Neutrophil (primary cell): ENCODE measurements around the gene PCDH1.

Experiments
- H3K27ac ChIP-seq: fragments of 200-600 bp; sonication (generic); 2 replicates; pipeline ENCODE4 v1.5.1; 2016; ENCODE audit warnings: mild to moderate bottlenecking, moderate library complexity
- H3K27me3 ChIP-seq: fragments of 200-600 bp; sonication (generic); 2 replicates; pipeline ENCODE4 v1.6.0; 2016; ENCODE audit warnings: mild to moderate bottlenecking
- H3K36me3 ChIP-seq: fragments of 200-600 bp; sonication (generic); 2 replicates; pipeline ENCODE4 v1.5.1; 2017
- H3K4me1 ChIP-seq, 2 experiments: fragments of 200-600 bp in 1 of 2; sonication (generic) in 1 of 2; 1 replicate in 1 of 2; 2 replicates in 1 of 2; pipeline versions ENCODE4 v1.5.1 to v1.6.1; 2013 to 2016; ENCODE audit warnings: low read depth in 1 of 2, low read length in 1 of 2, mild to moderate bottlenecking in 1 of 2, moderate library complexity in 1 of 2; ENCODE audit not compliant: control insufficient read depth in 1 of 2, insufficient read depth in 1 of 2
- H3K4me3 ChIP-seq, 2 experiments: fragments of 200-600 bp in 1 of 2; sonication (generic) in 1 of 2; 1 replicate in 1 of 2; 2 replicates in 1 of 2; pipeline ENCODE4 v1.5.1; 2013 to 2016; ENCODE audit warnings: low read depth in 1 of 2, low read length in 1 of 2, mild to moderate bottlenecking in 1 of 2, moderate library complexity in 1 of 2
- H3K9me3 ChIP-seq: fragments of 200-600 bp; sonication (generic); 2 replicates; pipeline ENCODE4 v1.5.1; 2016
- TF ChIP-seq, protein P1 (sequence below): fragments of 200-600 bp; sonication (generic); IDR thresholded peaks from 2 replicates; pipeline ENCODE4 v1.5.1; 2016; ENCODE audit warnings: antibody characterized with exemption

Gene PCDH1

GRCh38 chr5:141882594-141883183, 4.5 kb upstream of the PCDH1 start:
- Histone ChIP-seq H3K27ac (no peak overlapping the region), H3K4me3 (no peak overlapping the region), H3K4me1 (peaks cover 15% of the 10 kb centered on the region in 2 experiments), H3K36me3 (no peaks in the 10 kb centered on the region), H3K9me3 (no peaks in the 10 kb centered on the region), H3K27me3 (peaks cover 92% of the 10 kb centered on the region)
- TF ChIP-seq, protein P1, sequence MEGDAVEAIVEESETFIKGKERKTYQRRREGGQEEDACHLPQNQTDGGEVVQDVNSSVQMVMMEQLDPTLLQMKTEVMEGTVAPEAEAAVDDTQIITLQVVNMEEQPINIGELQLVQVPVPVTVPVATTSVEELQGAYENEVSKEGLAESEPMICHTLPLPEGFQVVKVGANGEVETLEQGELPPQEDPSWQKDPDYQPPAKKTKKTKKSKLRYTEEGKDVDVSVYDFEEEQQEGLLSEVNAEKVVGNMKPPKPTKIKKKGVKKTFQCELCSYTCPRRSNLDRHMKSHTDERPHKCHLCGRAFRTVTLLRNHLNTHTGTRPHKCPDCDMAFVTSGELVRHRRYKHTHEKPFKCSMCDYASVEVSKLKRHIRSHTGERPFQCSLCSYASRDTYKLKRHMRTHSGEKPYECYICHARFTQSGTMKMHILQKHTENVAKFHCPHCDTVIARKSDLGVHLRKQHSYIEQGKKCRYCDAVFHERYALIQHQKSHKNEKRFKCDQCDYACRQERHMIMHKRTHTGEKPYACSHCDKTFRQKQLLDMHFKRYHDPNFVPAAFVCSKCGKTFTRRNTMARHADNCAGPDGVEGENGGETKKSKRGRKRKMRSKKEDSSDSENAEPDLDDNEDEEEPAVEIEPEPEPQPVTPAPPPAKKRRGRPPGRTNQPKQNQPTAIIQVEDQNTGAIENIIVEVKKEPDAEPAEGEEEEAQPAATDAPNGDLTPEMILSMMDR: no peak

DNA sequence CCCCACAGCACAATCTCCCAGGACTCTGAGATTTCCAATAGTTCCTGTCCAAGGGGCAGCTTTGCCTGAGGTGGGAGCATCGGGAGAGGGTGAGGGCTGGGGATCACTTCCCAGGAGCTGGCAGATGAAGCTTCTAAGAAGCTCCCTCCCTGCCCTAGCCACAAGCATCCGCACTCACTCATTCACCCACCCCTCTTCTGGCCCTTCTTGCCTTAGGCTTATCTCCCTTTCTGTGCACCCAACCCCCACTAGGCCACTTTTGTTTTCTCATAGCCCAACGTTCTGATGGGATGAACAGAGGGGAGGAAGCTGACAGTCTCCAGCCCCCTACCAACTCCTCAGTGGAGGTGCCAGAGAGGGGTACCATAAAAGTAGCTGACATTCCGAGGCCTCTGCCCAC, 3.7 kb upstream of the PCDH1 start:
- Histone ChIP-seq H3K27me3 (peaks cover 98% of the 10 kb centered on the region), H3K36me3 (no peaks in the 10 kb centered on the region), H3K9me3 (no peaks in the 10 kb centered on the region), H3K4me1 (peaks cover 16 to 17% of the 10 kb centered on the region in 2 experiments), H3K27ac (no peak overlapping the region), H3K4me3 (no peak overlapping the region)
- TF ChIP-seq, protein P1: no peak

DNA sequence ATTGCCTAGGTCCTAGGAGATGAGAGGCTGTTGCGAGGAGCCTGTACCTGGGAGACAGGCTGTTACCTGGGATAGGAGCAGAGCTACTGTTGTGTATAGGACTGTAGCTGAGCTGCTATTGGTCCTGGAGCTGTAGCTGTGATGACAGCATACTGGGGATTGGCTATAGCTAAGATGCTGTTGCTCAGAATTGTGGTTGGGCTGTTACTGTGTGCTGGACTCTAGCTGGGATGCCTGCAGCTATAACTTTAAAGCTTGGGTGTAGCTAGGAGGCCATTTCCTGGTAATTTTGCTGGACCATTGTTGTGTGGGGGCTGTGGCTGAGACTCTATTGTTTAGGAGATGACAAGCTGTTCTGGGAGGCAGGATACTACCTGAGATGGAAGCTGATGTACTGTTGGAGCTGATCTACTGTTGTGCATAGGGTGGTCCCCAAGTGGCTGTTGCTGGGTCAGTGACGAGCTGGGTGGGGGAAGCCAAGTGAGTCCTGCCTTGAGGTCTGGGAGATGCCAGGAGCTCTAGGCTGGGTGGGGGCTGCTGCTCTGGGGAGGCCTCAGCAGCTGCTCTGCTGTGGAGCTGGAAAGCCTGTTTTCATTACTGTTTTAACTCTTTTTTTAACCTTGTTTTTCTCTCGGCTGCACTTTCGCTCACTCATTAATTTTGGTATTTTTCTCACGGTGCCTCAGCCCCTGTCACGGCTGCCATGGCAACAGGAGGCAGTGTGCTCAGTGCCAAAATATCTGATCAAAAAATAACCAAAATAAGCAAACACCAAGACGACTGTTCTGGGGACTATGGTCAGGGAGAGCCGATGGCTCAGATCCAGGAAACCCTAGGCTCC, 3.0 kb upstream of the PCDH1 start:
- peaks cover 16 to 17% of the 10 kb centered on the region in 2 experiments for H3K4me1 ChIP-seq
- no peak overlapping the region for H3K27ac ChIP-seq
- H3K27me3 ChIP-seq: peaks cover 99% of the 10 kb centered on the region

DNA sequence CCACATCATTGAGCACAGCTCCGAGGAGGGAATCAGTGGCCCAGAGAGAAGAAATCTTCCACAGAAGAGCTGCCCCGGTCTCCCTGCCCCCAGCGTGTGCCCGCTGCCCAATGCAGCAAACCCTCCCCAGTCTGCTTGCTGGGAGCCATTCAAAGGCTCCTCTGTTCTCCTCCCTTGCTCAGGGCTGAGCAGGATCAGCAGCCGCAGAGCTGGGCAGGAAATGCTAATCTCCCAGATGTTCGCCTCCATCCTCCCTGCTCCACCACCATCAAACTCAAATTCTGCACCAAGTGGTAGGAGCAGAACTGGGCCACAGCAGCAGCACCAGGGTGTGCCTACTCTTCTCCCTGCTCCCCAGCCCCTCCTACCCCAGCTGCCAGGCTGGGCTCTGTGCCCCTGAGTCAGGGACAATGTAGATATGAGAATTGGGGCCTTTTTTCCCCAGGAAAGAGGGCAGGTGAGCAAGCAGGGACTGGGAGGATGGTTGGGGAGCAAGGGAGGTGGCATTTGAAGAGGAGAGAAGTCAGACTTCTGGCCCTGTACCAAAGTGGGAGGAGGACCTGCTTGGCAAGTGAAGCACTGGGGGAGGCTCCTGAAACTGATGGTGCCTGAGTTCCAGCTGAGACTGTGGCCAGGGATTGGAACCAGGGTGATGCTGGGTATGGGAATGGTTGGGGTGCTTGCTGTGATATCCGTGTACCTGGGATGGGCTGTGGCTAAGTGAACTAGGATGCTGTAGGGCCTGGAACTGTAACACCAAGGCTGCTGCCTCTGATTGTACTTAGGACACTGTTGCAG, 1.9 kb upstream of the PCDH1 start:
- Histone ChIP-seq H3K36me3 (no peaks in the 10 kb centered on the region), H3K4me1 (peaks cover 16 to 17% of the 10 kb centered on the region in 2 experiments), H3K27me3 (peaks cover 100% of the 10 kb centered on the region), H3K4me3 (no peak overlapping the region), H3K9me3 (no peaks in the 10 kb centered on the region), H3K27ac (no peak overlapping the region)
- TF ChIP-seq, protein P1: no peak

More for the DNA sequence above, 3.0 kb upstream of the PCDH1 start:
- H3K4me3 ChIP-seq: no peak overlapping the region
- TF ChIP-seq, protein P1: no peak
- no peaks in the 10 kb centered on the region for H3K36me3 ChIP-seq
- no peaks in the 10 kb centered on the region for H3K9me3 ChIP-seq

DNA sequence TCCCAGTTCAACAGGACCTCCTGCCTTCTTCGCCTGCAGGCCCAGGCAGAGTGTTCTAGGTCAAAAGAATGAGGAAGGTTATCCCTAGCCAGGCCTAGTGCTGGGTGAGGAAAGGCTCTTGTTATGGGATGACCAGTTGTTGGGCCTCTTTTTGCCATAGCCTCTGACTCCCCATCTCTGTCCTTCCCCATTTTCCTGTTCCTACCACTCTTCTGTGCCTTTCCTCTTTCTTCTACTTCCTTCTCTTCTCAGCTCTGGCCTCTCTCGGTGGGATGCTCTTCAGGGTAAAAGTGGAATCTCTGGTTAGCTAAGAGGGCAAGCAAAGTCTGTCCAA, 1.2 kb upstream of the PCDH1 start:
- peaks cover 100% of the 10 kb centered on the region for H3K27me3 ChIP-seq
- H3K27ac ChIP-seq: no peak overlapping the region
- H3K4me1 ChIP-seq: peaks cover 16 to 17% of the 10 kb centered on the region in 2 experiments
- no peak overlapping the region for H3K4me3 ChIP-seq
- no peaks in the 10 kb centered on the region for H3K9me3 ChIP-seq
- no peaks in the 10 kb centered on the region for H3K36me3 ChIP-seq
- TF ChIP-seq, protein P1: no peak
